OCI-LY1 (cell line): ENCODE data around the gene HDAC9.

Experiments used
- H2AFZ ChIP-seq: fragments of 200-600 bp; sonication (generic), shearing (Covaris generic); 2 replicates; pipeline ENCODE4 v1.6.0; 2014; ENCODE audit warnings: antibody characterized with exemption, mild to moderate bottlenecking, low read length
- H3F3A ChIP-seq: fragments of 200-600 bp; sonication (generic), shearing (Covaris generic); 2 replicates; pipeline ENCODE4 v1.6.0; 2014; ENCODE audit warnings: mild to moderate bottlenecking, antibody characterized with exemption, low read length, moderate library complexity; ENCODE audit not compliant: insufficient read depth
- H3K27ac ChIP-seq: fragments of 200-600 bp; sonication (generic); 2 replicates; pipeline ENCODE4 v1.5.1; 2014; ENCODE audit warnings: low read length, mixed run types, mild to moderate bottlenecking, low read depth; ENCODE audit not compliant: poor library complexity, severe bottlenecking
- H3K27me3 ChIP-seq: fragments of 200-600 bp; sonication (generic); 2 replicates; pipeline ENCODE4 v1.6.0; 2014; ENCODE audit warnings: antibody characterized with exemption, mild to moderate bottlenecking, low read length, moderate library complexity; ENCODE audit not compliant: insufficient read depth
- H3K36me3 ChIP-seq: fragments of 200-600 bp; sonication (generic); 2 replicates; pipeline ENCODE4 v1.6.1; 2014; ENCODE audit warnings: mild to moderate bottlenecking, antibody characterized with exemption, low read length, moderate library complexity, mixed read lengths; ENCODE audit not compliant: insufficient read depth
- H3K4me1 ChIP-seq: fragments of 200-600 bp; sonication (generic); 2 replicates; pipeline ENCODE4 v1.5.1; 2014; ENCODE audit warnings: mild to moderate bottlenecking, low read length, moderate library complexity; ENCODE audit not compliant: insufficient read depth, severe bottlenecking
- H3K4me2 ChIP-seq: fragments of 200-600 bp; sonication (generic), shearing (Covaris generic); 2 replicates; pipeline ENCODE4 v1.6.1; 2014; ENCODE audit warnings: low read length
- H3K4me3 ChIP-seq: fragments of 200-600 bp; sonication (generic); 2 replicates; pipeline ENCODE4 v1.5.1; 2014; ENCODE audit warnings: low read length, low read depth, mild to moderate bottlenecking, mixed read lengths; ENCODE audit not compliant: poor library complexity, severe bottlenecking
- H3K79me2 ChIP-seq: fragments of 200-600 bp; shearing (Covaris generic); 2 replicates; pipeline ENCODE4 v1.6.1; 2016; ENCODE audit warnings: mixed run types, low read length, mixed read lengths; ENCODE audit not compliant: insufficient read depth
- H3K9ac ChIP-seq: fragments of 200-600 bp; sonication (generic), shearing (Covaris generic); 2 replicates; pipeline ENCODE4 v1.6.1; 2014; ENCODE audit warnings: mild to moderate bottlenecking, low read length, mixed read lengths
- H3K9me2 ChIP-seq: fragments of 200-600 bp; sonication (generic), shearing (Covaris generic); 2 replicates; pipeline ENCODE4 v1.6.1; 2014; ENCODE audit warnings: low read depth, mild to moderate bottlenecking, low read length, mixed read lengths
- H3K9me3 ChIP-seq: fragments of 200-600 bp; shearing (Covaris generic); 2 replicates; pipeline ENCODE4 v1.6.1; 2014; ENCODE audit warnings: low read length, mixed read lengths
- H4K20me1 ChIP-seq: fragments of 200-600 bp; sonication (generic), shearing (Covaris generic); 2 replicates; pipeline ENCODE4 v1.6.0; 2016; ENCODE audit warnings: mild to moderate bottlenecking, low read length; ENCODE audit not compliant: insufficient read depth
- CTCF ChIP-seq: fragments of 200-600 bp; sonication (generic), shearing (Covaris generic); IDR thresholded peaks from 2 replicates; pipeline ENCODE4 v1.5.1; 2017; ENCODE audit warnings: mild to moderate bottlenecking, antibody characterized with exemption, low read length, moderate library complexity, mixed read lengths
- EZH2 ChIP-seq: fragments of 200-600 bp; sonication (generic), shearing (Covaris generic); IDR thresholded peaks from 2 replicates; pipeline ENCODE4 v1.8.0; 2017; ENCODE audit warnings: borderline replicate concordance, mixed run types, mild to moderate bottlenecking, antibody characterized with exemption, low read length, moderate library complexity, mixed read lengths

The HDAC9 gene

GRCh38 chr7:18471476-18472160 lies 23.9 kb upstream of the HDAC9 start:
- Histone ChIP-seq H3K9me2 (no peaks in the 10 kb centered on the region), H2AFZ (no peak overlapping the region), H3K4me1 (no peaks in the 10 kb centered on the region), H3K27ac (no peak overlapping the region), H3K36me3 (no peaks in the 10 kb centered on the region), H3K4me2 (no peak overlapping the region), H3K79me2 (no peaks in the 10 kb centered on the region), H4K20me1 (no peaks in the 10 kb centered on the region), H3F3A (no peaks in the 10 kb centered on the region), H3K9ac (no peak overlapping the region), H3K4me3 (no peak overlapping the region), H3K27me3 (no peaks in the 10 kb centered on the region), H3K9me3 (no peaks in the 10 kb centered on the region)
- no peak for TF ChIP-seq EZH2
- TF ChIP-seq CTCF: no peak

- TF ChIP-seq EZH2: no peak
- TF ChIP-seq CTCF: no peak
- Histone ChIP-seq H3K79me2 (no peaks in the 10 kb centered on the region), H3K36me3 (no peaks in the 10 kb centered on the region), H3K4me2 (no peak overlapping the region), H3K27me3 (no peaks in the 10 kb centered on the region), H3K9me2 (no peaks in the 10 kb centered on the region), H3K9me3 (no peaks in the 10 kb centered on the region), H3K27ac (no peak overlapping the region), H3K4me3 (no peak overlapping the region), H3F3A (no peaks in the 10 kb centered on the region), H4K20me1 (no peaks in the 10 kb centered on the region), H3K4me1 (no peaks in the 10 kb centered on the region), H3K9ac (no peak overlapping the region), H2AFZ (no peak overlapping the region)
Observed at GRCh38 chr7:18472161-18472483, 23.4 kb upstream of the HDAC9 start.

DNA sequence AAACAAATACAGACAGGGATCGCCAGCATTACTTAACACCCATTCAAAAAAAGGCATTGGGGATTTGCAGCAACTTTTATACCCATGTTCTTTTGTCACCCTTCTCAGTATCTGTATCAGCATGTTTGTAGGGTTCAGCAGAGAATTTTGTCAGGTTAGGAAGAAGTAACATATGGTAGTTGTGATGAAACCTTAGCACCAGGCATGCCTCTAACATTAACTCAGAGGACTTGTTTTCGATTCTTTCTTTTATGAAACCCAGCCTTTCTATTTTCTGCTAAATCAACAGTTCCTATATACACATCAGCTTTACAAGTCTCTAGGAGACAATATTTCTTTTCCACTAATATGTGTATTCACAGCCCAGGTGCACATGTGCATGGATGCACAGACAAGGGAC lies 22.4 kb upstream of the HDAC9 start:
- no peak overlapping the region for H3K4me2 ChIP-seq
- no peak overlapping the region for H3K9ac ChIP-seq
- no peak overlapping the region for H2AFZ ChIP-seq
- no peaks in the 10 kb centered on the region for H3K79me2 ChIP-seq
- no peaks in the 10 kb centered on the region for H4K20me1 ChIP-seq
- H3K4me1 ChIP-seq: no peaks in the 10 kb centered on the region
- no peaks in the 10 kb centered on the region for H3K9me3 ChIP-seq
- no peaks in the 10 kb centered on the region for H3K27me3 ChIP-seq
- TF ChIP-seq EZH2 (no peak), CTCF (no peak)
- no peaks in the 10 kb centered on the region for H3F3A ChIP-seq
- no peak overlapping the region for H3K27ac ChIP-seq
- H3K4me3 ChIP-seq: no peak overlapping the region
- no peaks in the 10 kb centered on the region for H3K36me3 ChIP-seq
- H3K9me2 ChIP-seq: no peaks in the 10 kb centered on the region
